Esophagus squamous epithelium (tissue), 4 donors: ENCODE data around the gene BEX3.

Experiments used
- POLR2A ChIP-seq, 4 donors: fragments of 450-650 bp; IDR thresholded peaks; one replicate each; pipeline ENCODE4 v1.6.1; 2017; ENCODE audit warnings: antibody characterized with exemption in 4 of 4, mild to moderate bottlenecking in 4 of 4, moderate library complexity in 3 of 4
- TF ChIP-seq, protein P1 (sequence below), 6 experiments: fragments of 450-650 bp in 4 of 6; fragments of 200-600 bp in 2 of 6; sonication (generic) in 2 of 6; IDR thresholded peaks; one replicate each; pipeline ENCODE4 v1.5.1; 2016 to 2019; ENCODE audit warnings: antibody characterized with exemption in 6 of 6, mild to moderate bottlenecking in 4 of 6, moderate library complexity in 4 of 6

- TF ChIP-seq, protein P1, sequence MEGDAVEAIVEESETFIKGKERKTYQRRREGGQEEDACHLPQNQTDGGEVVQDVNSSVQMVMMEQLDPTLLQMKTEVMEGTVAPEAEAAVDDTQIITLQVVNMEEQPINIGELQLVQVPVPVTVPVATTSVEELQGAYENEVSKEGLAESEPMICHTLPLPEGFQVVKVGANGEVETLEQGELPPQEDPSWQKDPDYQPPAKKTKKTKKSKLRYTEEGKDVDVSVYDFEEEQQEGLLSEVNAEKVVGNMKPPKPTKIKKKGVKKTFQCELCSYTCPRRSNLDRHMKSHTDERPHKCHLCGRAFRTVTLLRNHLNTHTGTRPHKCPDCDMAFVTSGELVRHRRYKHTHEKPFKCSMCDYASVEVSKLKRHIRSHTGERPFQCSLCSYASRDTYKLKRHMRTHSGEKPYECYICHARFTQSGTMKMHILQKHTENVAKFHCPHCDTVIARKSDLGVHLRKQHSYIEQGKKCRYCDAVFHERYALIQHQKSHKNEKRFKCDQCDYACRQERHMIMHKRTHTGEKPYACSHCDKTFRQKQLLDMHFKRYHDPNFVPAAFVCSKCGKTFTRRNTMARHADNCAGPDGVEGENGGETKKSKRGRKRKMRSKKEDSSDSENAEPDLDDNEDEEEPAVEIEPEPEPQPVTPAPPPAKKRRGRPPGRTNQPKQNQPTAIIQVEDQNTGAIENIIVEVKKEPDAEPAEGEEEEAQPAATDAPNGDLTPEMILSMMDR (IDR thresholded peaks at IDR 0.05), result no peak
- TF ChIP-seq POLR2A (IDR thresholded peaks at IDR 0.05), result no peak
These were observed 47.8 kb downstream of the BEX3 start for GRCh38 chrX:103423955-103424638.
